ENCODE measurements around the gene DLG4. TPM values are rescaled to one million over a fixed set of nuclear protein-coding genes. Genes with fewer than 3 reads are reported as not detected.

DLG4 gene
- total and polyA plus RNA-seq, 3 donors from 2014 or later = 26.3 to 49.8 (median 45.9) TPM

GRCh38 chr17:7220593-7221277, 1.1 kb upstream of the DLG4 start:
- H3K4me3 ChIP-seq = peak overlapping the region; percentile 66 to 86
- H3K27me3 ChIP-seq = no peaks in the 10 kb centered on the region
- WGBS, 2 donors = 21 to 27% methylated on average over 9 to 11 of the region's 11 CpGs
- H3K9me3 ChIP-seq = no peaks in the 10 kb centered on the region
- peak; percentile 71 for DNase-seq
- H3K27ac ChIP-seq = peak overlapping the region; percentile 84 to 89
- intact Hi-C loops (cut with DNase I; ENCODE audit: low total_unique reads) = no loop called here
- peaks cover 22% of the 10 kb centered on the region for H3K4me1 ChIP-seq
- TF ChIP-seq CTCF (IDR thresholded peaks at IDR 0.05) = no peak
- no peak for TF ChIP-seq POLR2A (IDR thresholded peaks at IDR 0.05)
- H3K36me3 ChIP-seq (ENCODE audit: low read depth, missing control alignments) = no peaks in the 10 kb centered on the region

GRCh38 chr17:7219229-7219811, 316 bp downstream of the DLG4 start:
- WGBS, 2 donors = 15 to 19% methylated on average over 10 to 12 of the region's 12 CpGs

GRCh38 chr17:7218758-7219157, 878 bp downstream of the DLG4 start:
- Histone ChIP-seq H3K27ac (peak overlapping the region; percentile 84 to 89), H3K4me1 (peaks cover 35% of the 10 kb centered on the region), H3K36me3 (ENCODE audit: low read depth, missing control alignments) (no peaks in the 10 kb centered on the region), H3K27me3 (no peaks in the 10 kb centered on the region), H3K4me3 (no peak overlapping the region), H3K9me3 (no peaks in the 10 kb centered on the region)
- WGBS, 2 donors = 65 to 67% methylated on average over 6 of the region's 6 CpGs
- intact Hi-C loops (cut with DNase I; ENCODE audit: low total_unique reads) = no loop called here
- TF ChIP-seq CTCF (IDR thresholded peaks at IDR 0.05) (no peak), POLR2A (IDR thresholded peaks at IDR 0.05) (no peak)
- no peak for DNase-seq

More at GRCh38 chr17:7219229-7219811, 316 bp downstream of the DLG4 start:
- no peak for TF ChIP-seq POLR2A (IDR thresholded peaks at IDR 0.05)
- no peak for TF ChIP-seq CTCF (IDR thresholded peaks at IDR 0.05)
- Histone ChIP-seq H3K4me1 (peaks cover 30% of the 10 kb centered on the region), H3K4me3 (peak overlapping the region; percentile 66 to 86), H3K27me3 (no peaks in the 10 kb centered on the region), H3K27ac (peak overlapping the region; percentile 84 to 89), H3K9me3 (no peaks in the 10 kb centered on the region), H3K36me3 (ENCODE audit: low read depth, missing control alignments) (no peaks in the 10 kb centered on the region)
- no peak for DNase-seq
- intact Hi-C loops (cut with DNase I; ENCODE audit: low total_unique reads) = no loop called here

- no peaks in the 10 kb centered on the region for H3K27me3 ChIP-seq
- H3K4me1 ChIP-seq = peaks cover 38% of the 10 kb centered on the region
- no peak for DNase-seq
- peak overlapping the region in 1 of 2 donors; percentile 82 for H3K27ac ChIP-seq
- no peak for TF ChIP-seq CTCF (IDR thresholded peaks at IDR 0.05)
- TF ChIP-seq POLR2A (IDR thresholded peaks at IDR 0.05) = no peak
- intact Hi-C loops (cut with DNase I; ENCODE audit: low total_unique reads) = no loop called here
- 66 to 72% methylated on average over 5 to 6 of the region's 6 CpGs for WGBS, 2 donors
- no peaks in the 10 kb centered on the region for H3K36me3 ChIP-seq (ENCODE audit: low read depth, missing control alignments)
- no peak overlapping the region for H3K4me3 ChIP-seq
- no peaks in the 10 kb centered on the region for H3K9me3 ChIP-seq
Measured at GRCh38 chr17:7218166-7218565, 1.5 kb downstream of the DLG4 start.
